ENCODE results near the gene TXLNB. TPM values are rescaled to one million over a fixed set of nuclear protein-coding genes. Genes with fewer than 3 reads are reported as not detected.

TXLNB gene
- total and polyA plus RNA-seq, 4 donors: 0.15 to 0.23 (median 0.17) TPM; not detected in 1

DNA sequence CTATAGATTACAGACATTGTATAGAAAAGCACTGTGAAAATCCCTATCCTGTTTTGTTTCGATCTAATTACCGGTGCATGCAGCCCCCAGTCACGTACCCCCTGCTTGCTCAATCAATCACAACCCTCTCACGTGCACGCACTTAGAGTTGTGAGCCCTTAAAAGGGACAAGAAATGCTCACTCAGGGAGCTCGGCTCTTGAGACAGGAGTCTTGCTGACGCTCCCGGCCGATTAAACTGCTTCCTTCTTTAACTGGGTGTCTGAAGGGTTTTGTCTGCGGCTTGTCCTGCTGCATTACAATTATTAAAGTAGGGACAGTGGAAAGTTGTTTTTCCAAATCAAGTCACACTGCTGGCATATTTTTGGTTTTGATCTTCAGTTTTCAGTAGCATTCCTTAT, 2.6 kb downstream of the TXLNB start:
- H3K27ac ChIP-seq (ENCODE audit: low read depth in 1 of 2, low read length in 2 of 2): no peak overlapping the region
- 89% methylated on average over 10 of the region's 10 CpGs for WGBS
- H3K4me3 ChIP-seq (ENCODE audit: low read depth in 1 of 3, low read length in 3 of 3): no peak overlapping the region
- TF ChIP-seq FOXA2 (IDR thresholded peaks at IDR 0.05): no peak
- no peak for TF ChIP-seq TAF1 (conservative IDR thresholded peaks at IDR 0.05)
- TF ChIP-seq, protein P1, sequence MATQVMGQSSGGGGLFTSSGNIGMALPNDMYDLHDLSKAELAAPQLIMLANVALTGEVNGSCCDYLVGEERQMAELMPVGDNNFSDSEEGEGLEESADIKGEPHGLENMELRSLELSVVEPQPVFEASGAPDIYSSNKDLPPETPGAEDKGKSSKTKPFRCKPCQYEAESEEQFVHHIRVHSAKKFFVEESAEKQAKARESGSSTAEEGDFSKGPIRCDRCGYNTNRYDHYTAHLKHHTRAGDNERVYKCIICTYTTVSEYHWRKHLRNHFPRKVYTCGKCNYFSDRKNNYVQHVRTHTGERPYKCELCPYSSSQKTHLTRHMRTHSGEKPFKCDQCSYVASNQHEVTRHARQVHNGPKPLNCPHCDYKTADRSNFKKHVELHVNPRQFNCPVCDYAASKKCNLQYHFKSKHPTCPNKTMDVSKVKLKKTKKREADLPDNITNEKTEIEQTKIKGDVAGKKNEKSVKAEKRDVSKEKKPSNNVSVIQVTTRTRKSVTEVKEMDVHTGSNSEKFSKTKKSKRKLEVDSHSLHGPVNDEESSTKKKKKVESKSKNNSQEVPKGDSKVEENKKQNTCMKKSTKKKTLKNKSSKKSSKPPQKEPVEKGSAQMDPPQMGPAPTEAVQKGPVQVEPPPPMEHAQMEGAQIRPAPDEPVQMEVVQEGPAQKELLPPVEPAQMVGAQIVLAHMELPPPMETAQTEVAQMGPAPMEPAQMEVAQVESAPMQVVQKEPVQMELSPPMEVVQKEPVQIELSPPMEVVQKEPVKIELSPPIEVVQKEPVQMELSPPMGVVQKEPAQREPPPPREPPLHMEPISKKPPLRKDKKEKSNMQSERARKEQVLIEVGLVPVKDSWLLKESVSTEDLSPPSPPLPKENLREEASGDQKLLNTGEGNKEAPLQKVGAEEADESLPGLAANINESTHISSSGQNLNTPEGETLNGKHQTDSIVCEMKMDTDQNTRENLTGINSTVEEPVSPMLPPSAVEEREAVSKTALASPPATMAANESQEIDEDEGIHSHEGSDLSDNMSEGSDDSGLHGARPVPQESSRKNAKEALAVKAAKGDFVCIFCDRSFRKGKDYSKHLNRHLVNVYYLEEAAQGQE (IDR thresholded peaks at IDR 0.05): no peak
- TF ChIP-seq, protein P2, sequence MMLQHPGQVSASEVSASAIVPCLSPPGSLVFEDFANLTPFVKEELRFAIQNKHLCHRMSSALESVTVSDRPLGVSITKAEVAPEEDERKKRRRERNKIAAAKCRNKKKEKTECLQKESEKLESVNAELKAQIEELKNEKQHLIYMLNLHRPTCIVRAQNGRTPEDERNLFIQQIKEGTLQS (IDR thresholded peaks at IDR 0.05): no peak
- no peaks in the 10 kb centered on the region for H3K4me1 ChIP-seq (ENCODE audit: control insufficient read depth in 4 of 4, insufficient read depth in 4 of 4, low read length in 3 of 4)
- H3K9me3 ChIP-seq (ENCODE audit: control insufficient read depth in 4 of 4, low read length in 3 of 4): no peaks in the 10 kb centered on the region
- DNase-seq (ENCODE audit: low spot score): no peak
- no peaks in the 10 kb centered on the region for H3K27me3 ChIP-seq (ENCODE audit: control insufficient read depth in 4 of 4, insufficient read depth in 4 of 4, low read length in 3 of 4)
- no peak overlapping the region for H3K9ac ChIP-seq (ENCODE audit: low read depth in 1 of 2, low read length in 2 of 2)
- H3K36me3 ChIP-seq (ENCODE audit: control insufficient read depth in 4 of 4, insufficient read depth in 3 of 4, low read depth in 1 of 4, low read length in 3 of 4): no peaks in the 10 kb centered on the region

DNA sequence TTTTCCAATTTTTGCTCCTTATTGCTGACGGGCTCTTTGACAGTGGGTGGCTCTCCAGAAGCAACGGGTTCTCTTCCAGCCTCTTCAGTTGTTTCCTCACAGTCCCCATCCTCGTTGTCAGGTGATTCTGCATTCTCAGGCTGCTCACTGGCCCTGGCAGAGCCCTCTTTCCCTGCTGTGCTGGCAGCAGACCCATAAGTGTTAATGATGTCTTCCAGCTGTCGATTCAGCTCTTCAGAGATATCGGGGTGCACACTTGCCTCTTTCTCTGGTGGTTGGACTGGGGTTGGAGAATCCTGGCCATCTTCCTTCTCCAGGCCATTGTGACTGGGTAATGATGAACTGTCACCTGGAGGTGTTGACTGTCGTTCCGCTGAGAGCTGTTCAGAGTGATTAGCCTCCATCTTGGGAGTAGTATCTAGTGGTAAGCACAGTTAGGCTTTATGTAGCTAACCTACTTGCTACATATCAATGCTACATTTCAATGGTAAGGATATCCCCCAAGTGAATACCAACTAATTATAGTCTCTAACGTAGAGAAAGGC, 3.2 kb downstream of the TXLNB start:
- H3K27ac ChIP-seq (ENCODE audit: low read depth in 1 of 2, low read length in 2 of 2): no peak overlapping the region
- 93% methylated on average over 8 of the region's 8 CpGs for WGBS

More for the DNA sequence above, 3.2 kb downstream of the TXLNB start:
- Histone ChIP-seq H3K9me3 (ENCODE audit: control insufficient read depth in 4 of 4, low read length in 3 of 4) (no peaks in the 10 kb centered on the region), H3K27me3 (ENCODE audit: control insufficient read depth in 4 of 4, insufficient read depth in 4 of 4, low read length in 3 of 4) (no peaks in the 10 kb centered on the region), H3K4me1 (ENCODE audit: control insufficient read depth in 4 of 4, insufficient read depth in 4 of 4, low read length in 3 of 4) (no peaks in the 10 kb centered on the region), H3K36me3 (ENCODE audit: control insufficient read depth in 4 of 4, insufficient read depth in 3 of 4, low read depth in 1 of 4, low read length in 3 of 4) (no peaks in the 10 kb centered on the region), H3K4me3 (ENCODE audit: low read depth in 1 of 3, low read length in 3 of 3) (no peak overlapping the region), H3K9ac (ENCODE audit: low read depth in 1 of 2, low read length in 2 of 2) (no peak overlapping the region)
- no peak for DNase-seq (ENCODE audit: low spot score)
- TF ChIP-seq, protein P3, sequence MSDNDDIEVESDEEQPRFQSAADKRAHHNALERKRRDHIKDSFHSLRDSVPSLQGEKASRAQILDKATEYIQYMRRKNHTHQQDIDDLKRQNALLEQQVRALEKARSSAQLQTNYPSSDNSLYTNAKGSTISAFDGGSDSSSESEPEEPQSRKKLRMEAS (IDR thresholded peaks at IDR 0.05): no peak
- TF ChIP-seq, protein P1 (IDR thresholded peaks at IDR 0.05): no peak
- no peak for TF ChIP-seq HNF4A (conservative IDR thresholded peaks at IDR 0.05)
- TF ChIP-seq, protein P4, sequence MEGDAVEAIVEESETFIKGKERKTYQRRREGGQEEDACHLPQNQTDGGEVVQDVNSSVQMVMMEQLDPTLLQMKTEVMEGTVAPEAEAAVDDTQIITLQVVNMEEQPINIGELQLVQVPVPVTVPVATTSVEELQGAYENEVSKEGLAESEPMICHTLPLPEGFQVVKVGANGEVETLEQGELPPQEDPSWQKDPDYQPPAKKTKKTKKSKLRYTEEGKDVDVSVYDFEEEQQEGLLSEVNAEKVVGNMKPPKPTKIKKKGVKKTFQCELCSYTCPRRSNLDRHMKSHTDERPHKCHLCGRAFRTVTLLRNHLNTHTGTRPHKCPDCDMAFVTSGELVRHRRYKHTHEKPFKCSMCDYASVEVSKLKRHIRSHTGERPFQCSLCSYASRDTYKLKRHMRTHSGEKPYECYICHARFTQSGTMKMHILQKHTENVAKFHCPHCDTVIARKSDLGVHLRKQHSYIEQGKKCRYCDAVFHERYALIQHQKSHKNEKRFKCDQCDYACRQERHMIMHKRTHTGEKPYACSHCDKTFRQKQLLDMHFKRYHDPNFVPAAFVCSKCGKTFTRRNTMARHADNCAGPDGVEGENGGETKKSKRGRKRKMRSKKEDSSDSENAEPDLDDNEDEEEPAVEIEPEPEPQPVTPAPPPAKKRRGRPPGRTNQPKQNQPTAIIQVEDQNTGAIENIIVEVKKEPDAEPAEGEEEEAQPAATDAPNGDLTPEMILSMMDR (IDR thresholded peaks at IDR 0.05; ENCODE audit: low read depth, low read length, missing input control): no peak
- TF ChIP-seq EGR1 (IDR thresholded peaks at IDR 0.05; ENCODE audit: low read depth in 2 of 2): no peak
- no peak for TF ChIP-seq JUND (IDR thresholded peaks at IDR 0.05)
- TF ChIP-seq, protein P2 (IDR thresholded peaks at IDR 0.05): no peak
- no peak for TF ChIP-seq NR2F2 (IDR thresholded peaks at IDR 0.05)
- TF ChIP-seq HNF4G (IDR thresholded peaks at IDR 0.05): no peak
- TF ChIP-seq YY1 (IDR thresholded peaks at IDR 0.05): no peak
- no peak for TF ChIP-seq FOXA1 (IDR thresholded peaks at IDR 0.05)
- no peak for TF ChIP-seq FOXA2 (IDR thresholded peaks at IDR 0.05)
- TF ChIP-seq RXRA (IDR thresholded peaks at IDR 0.05): no peak
- TF ChIP-seq, protein P5, sequence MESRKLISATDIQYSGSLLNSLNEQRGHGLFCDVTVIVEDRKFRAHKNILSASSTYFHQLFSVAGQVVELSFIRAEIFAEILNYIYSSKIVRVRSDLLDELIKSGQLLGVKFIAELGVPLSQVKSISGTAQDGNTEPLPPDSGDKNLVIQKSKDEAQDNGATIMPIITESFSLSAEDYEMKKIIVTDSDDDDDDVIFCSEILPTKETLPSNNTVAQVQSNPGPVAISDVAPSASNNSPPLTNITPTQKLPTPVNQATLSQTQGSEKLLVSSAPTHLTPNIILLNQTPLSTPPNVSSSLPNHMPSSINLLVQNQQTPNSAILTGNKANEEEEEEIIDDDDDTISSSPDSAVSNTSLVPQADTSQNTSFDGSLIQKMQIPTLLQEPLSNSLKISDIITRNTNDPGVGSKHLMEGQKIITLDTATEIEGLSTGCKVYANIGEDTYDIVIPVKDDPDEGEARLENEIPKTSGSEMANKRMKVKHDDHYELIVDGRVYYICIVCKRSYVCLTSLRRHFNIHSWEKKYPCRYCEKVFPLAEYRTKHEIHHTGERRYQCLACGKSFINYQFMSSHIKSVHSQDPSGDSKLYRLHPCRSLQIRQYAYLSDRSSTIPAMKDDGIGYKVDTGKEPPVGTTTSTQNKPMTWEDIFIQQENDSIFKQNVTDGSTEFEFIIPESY (IDR thresholded peaks at IDR 0.05): no peak
- no peak for TF ChIP-seq GABPA (IDR thresholded peaks at IDR 0.05 in 1 of 2, conservative IDR thresholded peaks at IDR 0.05 in 1 of 2)
- TF ChIP-seq RAD21 (IDR thresholded peaks at IDR 0.05): no peak
- TF ChIP-seq TAF1 (conservative IDR thresholded peaks at IDR 0.05): no peak
- TF ChIP-seq SP1 (IDR thresholded peaks at IDR 0.05): no peak

All from liver (tissue), 9 donors.